GM10847 (cell line): Measurements from ENCODE around the gene SOCS6.

ENCODE experiments used
- POLR2A ChIP-seq: IDR thresholded peaks from 2 replicates; pipeline ENCODE4 v1.6.1; 2011; ENCODE audit not compliant: insufficient read length; ENCODE audit errors: extremely low read depth

Gene SOCS6

GRCh38 chr18:70296781-70297180, 7.9 kb downstream of the SOCS6 start:
- TF ChIP-seq POLR2A = no peak

GRCh38 chr18:70299393-70299792, 10.5 kb downstream of the SOCS6 start:
- TF ChIP-seq POLR2A = no peak

GRCh38 chr18:70301667-70302066, 12.8 kb downstream of the SOCS6 start:
- TF ChIP-seq POLR2A = no peak

- no peak for TF ChIP-seq POLR2A
Observed at GRCh38 chr18:70308555-70309294, 19.9 kb downstream of the SOCS6 start.

- no peak for TF ChIP-seq POLR2A
Observed at GRCh38 chr18:70310560-70311320, 21.9 kb downstream of the SOCS6 start.

GRCh38 chr18:70311726-70312125, 22.9 kb downstream of the SOCS6 start:
- TF ChIP-seq POLR2A = no peak

GRCh38 chr18:70313640-70314039, 24.8 kb downstream of the SOCS6 start:
- TF ChIP-seq POLR2A = no peak

GRCh38 chr18:70314151-70314782, 25.4 kb downstream of the SOCS6 start:
- TF ChIP-seq POLR2A = no peak

GRCh38 chr18:70319187-70319586, 30.3 kb downstream of the SOCS6 start:
- no peak for TF ChIP-seq POLR2A

GRCh38 chr18:70321616-70322015, 32.8 kb downstream of the SOCS6 start:
- TF ChIP-seq POLR2A = no peak

- no peak for TF ChIP-seq POLR2A
Observed at GRCh38 chr18:70322385-70322784, 33.5 kb downstream of the SOCS6 start.

- TF ChIP-seq POLR2A = no peak
Observed at GRCh38 chr18:70322928-70323327, 34.1 kb downstream of the SOCS6 start.

- TF ChIP-seq POLR2A = no peak
Observed at GRCh38 chr18:70324897-70325296, 36.1 kb downstream of the SOCS6 start.

GRCh38 chr18:70326255-70326654, 37.4 kb downstream of the SOCS6 start:
- no peak for TF ChIP-seq POLR2A

- TF ChIP-seq POLR2A = no peak
Observed at GRCh38 chr18:70328169-70328568, 39.3 kb downstream of the SOCS6 start.

GRCh38 chr18:70329071-70329470, 40.2 kb downstream of the SOCS6 start:
- no peak for TF ChIP-seq POLR2A
